Measurements from ENCODE around the gene UBR4.

The UBR4 gene

DNA sequence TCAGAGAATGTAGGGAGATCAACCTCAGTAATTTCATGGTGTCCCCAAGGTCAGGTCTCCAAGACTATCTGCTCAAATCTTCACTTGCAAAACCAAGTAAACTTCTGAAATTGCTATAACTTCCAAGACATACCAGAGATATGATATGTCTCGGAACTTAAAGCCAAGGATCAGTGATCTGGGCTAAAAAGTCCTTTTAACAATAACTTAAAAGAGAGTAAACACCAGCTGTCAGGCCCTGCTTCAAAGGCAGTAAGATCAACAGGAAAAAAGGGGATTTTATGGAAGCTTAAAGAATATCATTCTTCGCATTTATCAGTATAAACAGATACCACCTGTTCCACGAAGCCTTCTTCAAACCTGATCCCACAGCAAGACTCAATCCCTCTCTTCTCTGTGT, 13.7 kb downstream of the UBR4 start:
- TF ChIP-seq, protein P1, sequence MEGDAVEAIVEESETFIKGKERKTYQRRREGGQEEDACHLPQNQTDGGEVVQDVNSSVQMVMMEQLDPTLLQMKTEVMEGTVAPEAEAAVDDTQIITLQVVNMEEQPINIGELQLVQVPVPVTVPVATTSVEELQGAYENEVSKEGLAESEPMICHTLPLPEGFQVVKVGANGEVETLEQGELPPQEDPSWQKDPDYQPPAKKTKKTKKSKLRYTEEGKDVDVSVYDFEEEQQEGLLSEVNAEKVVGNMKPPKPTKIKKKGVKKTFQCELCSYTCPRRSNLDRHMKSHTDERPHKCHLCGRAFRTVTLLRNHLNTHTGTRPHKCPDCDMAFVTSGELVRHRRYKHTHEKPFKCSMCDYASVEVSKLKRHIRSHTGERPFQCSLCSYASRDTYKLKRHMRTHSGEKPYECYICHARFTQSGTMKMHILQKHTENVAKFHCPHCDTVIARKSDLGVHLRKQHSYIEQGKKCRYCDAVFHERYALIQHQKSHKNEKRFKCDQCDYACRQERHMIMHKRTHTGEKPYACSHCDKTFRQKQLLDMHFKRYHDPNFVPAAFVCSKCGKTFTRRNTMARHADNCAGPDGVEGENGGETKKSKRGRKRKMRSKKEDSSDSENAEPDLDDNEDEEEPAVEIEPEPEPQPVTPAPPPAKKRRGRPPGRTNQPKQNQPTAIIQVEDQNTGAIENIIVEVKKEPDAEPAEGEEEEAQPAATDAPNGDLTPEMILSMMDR (conservative IDR thresholded peaks at IDR 0.05): no peak
- H3K27ac ChIP-seq: no peak overlapping the region

DNA sequence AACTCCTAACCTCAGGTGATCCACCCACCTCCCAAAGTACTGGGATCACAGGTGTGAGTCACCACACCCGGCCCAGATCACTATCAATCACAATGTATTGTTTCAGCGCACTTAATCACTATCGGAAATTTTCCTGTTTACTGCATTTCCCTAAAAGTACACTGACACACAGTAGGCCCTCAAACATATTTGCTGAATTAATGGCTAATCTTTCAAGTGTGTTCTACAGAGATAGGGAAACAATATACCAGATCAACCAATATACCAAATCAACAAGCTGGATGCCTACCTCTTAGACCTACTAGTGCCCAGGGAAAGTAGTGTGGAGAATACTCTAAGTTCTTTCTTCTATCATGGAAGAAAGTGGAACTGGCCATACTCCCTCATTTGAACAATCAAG, 17.1 kb downstream of the UBR4 start:
- peak overlapping the region; percentile 96 for H3K27ac ChIP-seq
- TF ChIP-seq, protein P1 (conservative IDR thresholded peaks at IDR 0.05): no peak

DNA sequence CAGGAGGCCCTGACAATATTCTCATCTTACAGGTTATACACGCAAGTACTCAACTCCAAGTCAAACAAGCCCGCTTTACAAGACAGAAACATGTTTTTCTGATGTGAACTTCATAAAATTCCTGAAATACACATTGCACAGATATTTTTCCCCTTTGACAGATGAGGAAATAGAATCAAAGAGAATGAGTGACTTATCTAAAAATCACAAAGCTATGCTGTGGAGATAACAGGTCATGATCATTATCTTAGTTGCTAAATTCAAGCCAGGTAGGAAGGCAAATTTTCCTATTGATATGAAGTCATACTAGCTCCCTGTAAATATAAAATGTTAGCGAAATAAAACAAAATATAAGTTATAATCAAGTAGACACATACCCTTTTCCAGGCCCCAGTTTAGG, 18.3 kb downstream of the UBR4 start:
- TF ChIP-seq, protein P1 (conservative IDR thresholded peaks at IDR 0.05): no peak

DNA sequence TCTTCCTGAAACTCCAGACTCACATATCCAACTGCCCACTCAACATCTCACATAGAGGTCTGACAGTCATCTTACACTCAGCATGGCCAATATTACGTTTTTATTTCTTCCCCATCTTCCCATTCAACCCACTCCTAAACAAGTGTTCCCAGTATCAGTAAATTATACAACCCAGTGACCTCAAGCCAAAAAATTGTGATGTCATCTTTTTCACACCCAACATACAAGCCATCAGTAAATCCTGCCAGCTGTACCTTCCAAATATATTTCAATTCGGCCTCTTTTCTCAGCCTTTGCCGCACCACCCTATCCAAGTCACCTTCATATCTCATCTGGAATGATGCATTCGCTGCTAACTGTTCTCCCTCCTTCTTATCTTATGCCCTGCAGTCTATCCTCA, 19.6 kb downstream of the UBR4 start:
- peak overlapping the region; percentile 96 for H3K27ac ChIP-seq

More for the DNA sequence above, 18.3 kb downstream of the UBR4 start:
- H3K27ac ChIP-seq: peak overlapping the region; percentile 96

DNA sequence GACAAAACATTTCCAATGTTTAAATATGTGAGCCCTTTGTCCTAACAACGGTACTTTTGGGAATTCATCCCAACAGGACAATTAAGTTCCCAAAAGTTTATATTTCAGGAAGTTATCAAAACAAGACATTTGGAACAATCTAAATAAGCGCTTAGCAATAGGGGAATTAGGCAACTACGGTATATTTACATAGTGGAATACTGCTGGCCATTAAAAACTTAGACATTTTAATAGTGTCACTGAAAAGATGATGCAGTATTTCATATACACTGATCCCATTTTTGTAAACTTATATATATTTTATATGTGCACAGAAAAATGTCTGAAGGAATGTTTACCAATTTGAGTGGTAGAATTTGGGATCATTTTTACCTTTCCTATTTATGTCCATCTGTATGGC, 20.8 kb downstream of the UBR4 start:
- TF ChIP-seq, protein P1 (conservative IDR thresholded peaks at IDR 0.05): no peak
- H3K27ac ChIP-seq: peak overlapping the region; percentile 96

More for the DNA sequence above, 19.6 kb downstream of the UBR4 start:
- TF ChIP-seq, protein P1 (conservative IDR thresholded peaks at IDR 0.05): no peak

DNA sequence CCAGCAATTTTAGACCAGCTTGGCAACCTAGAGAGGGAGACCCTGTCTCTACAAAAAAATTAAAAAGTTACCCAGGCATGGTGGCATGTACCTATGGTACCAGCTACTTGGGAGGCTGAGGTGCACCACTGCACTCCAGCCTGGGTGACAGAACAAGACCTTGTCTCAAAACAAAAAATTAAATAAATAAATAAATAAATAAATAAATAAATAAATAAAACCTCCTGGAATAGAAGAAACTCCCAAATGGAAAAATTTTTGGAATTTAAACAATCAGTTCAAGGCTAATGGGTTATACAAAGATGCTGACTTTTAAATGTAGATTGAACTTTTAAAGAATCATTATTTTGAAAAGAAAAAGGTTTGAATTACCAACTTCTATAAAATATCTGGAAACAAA, 22.2 kb downstream of the UBR4 start:
- H3K27ac ChIP-seq: peak overlapping the region; percentile 96
- TF ChIP-seq, protein P1 (conservative IDR thresholded peaks at IDR 0.05): no peak

DNA sequence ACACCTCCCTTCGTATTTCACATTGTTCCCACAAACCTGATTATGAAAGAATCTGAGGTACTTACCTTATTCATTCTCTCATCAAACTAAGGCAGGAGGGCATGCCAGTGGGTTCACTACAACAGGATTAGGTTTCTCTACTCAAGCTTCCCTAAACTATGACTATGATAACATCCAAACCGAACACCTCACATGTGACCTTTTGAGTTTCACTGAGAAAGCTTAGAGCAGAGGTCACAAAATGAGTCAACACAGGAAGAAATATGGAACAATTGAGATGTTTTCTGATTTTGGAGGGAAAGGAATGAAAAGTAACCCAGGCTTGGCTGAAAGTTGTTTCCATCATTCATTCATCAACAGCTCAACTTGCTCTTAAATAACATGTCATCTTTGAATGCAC, 24.1 kb downstream of the UBR4 start:
- TF ChIP-seq, protein P1 (conservative IDR thresholded peaks at IDR 0.05): no peak
- H3K27ac ChIP-seq: no peak overlapping the region

All from VCaP (cell line).